ENCODE measurements around the gene CDK5R1. TPM values are rescaled to one million over a fixed set of nuclear protein-coding genes. Genes with fewer than 3 reads are reported as not detected.

CDK5R1 gene
- total RNA-seq, 1 donor from 2014 or later = 7.1 TPM

- Mint-ChIP-seq H3K27ac (no peak overlapping the region), H3K36me3 (ENCODE audit: low read depth) (peaks cover 19% of the 10 kb centered on the region), H3K27me3 (ENCODE audit: insufficient read depth) (peaks cover 3% of the 10 kb centered on the region), H3K4me1 (ENCODE audit: low read depth) (peaks cover 38% of the 10 kb centered on the region), H3K4me3 (peak overlapping the region; percentile 66), H3K9me3 (no peaks in the 10 kb centered on the region)
- intact Hi-C loops (cut with micrococcal nuclease) = loop anchor here (10.0 kb wide), 1 partner anchor 385 kb away; the partner anchor contains the start of gene MYO1D
- no peak for DNase-seq (ENCODE audit: low spot score)
These were observed 2.7 kb downstream of the CDK5R1 start for GRCh38 chr17:32489320-32490100.

- Mint-ChIP-seq H3K4me1 (ENCODE audit: low read depth) (peaks cover 38% of the 10 kb centered on the region), H3K27me3 (ENCODE audit: insufficient read depth) (peaks cover 3% of the 10 kb centered on the region)
- no peak for DNase-seq (ENCODE audit: low spot score)
These were observed 3.3 kb downstream of the CDK5R1 start for GRCh38 chr17:32490101-32490482.

GRCh38 chr17:32491371-32492263 lies 4.8 kb downstream of the CDK5R1 start:
- Mint-ChIP-seq H3K9me3 (no peaks in the 10 kb centered on the region), H3K27ac (peak overlapping the region; percentile 18), H3K4me3 (peak overlapping the region; percentile 26), H3K36me3 (ENCODE audit: low read depth) (peaks cover 19% of the 10 kb centered on the region), H3K4me1 (ENCODE audit: low read depth) (peaks cover 38% of the 10 kb centered on the region), H3K27me3 (ENCODE audit: insufficient read depth) (peaks cover 3% of the 10 kb centered on the region)
- intact Hi-C loops (cut with micrococcal nuclease) = no loop called here
- DNase-seq (ENCODE audit: low spot score) = no peak

More at GRCh38 chr17:32490101-32490482, 3.3 kb downstream of the CDK5R1 start:
- intact Hi-C loops (cut with micrococcal nuclease) = no loop called here
- Mint-ChIP-seq H3K9me3 (no peaks in the 10 kb centered on the region), H3K4me3 (peak overlapping the region; percentile 19), H3K36me3 (ENCODE audit: low read depth) (peaks cover 19% of the 10 kb centered on the region), H3K27ac (no peak overlapping the region)

- no peaks in the 10 kb centered on the region for H3K9me3 Mint-ChIP-seq
- peaks cover 3% of the 10 kb centered on the region for H3K27me3 Mint-ChIP-seq (ENCODE audit: insufficient read depth)
- H3K4me3 Mint-ChIP-seq = peak overlapping the region; percentile 26
These were observed 5.4 kb downstream of the CDK5R1 start for GRCh38 chr17:32492264-32492589.

GRCh38 chr17:32492648-32493289 lies 6.0 kb downstream of the CDK5R1 start:
- H3K4me3 Mint-ChIP-seq = no peak overlapping the region
- H3K4me1 Mint-ChIP-seq (ENCODE audit: low read depth) = peaks cover 34% of the 10 kb centered on the region
- H3K36me3 Mint-ChIP-seq (ENCODE audit: low read depth) = peaks cover 16% of the 10 kb centered on the region
- no peak for DNase-seq (ENCODE audit: low spot score)
- H3K27ac Mint-ChIP-seq = no peak overlapping the region
- peaks cover 3% of the 10 kb centered on the region for H3K27me3 Mint-ChIP-seq (ENCODE audit: insufficient read depth)
- intact Hi-C loops (cut with micrococcal nuclease) = no loop called here
- no peaks in the 10 kb centered on the region for H3K9me3 Mint-ChIP-seq

More at GRCh38 chr17:32492264-32492589, 5.4 kb downstream of the CDK5R1 start:
- intact Hi-C loops (cut with micrococcal nuclease) = no loop called here
- Mint-ChIP-seq H3K27ac (peak overlapping the region; percentile 18), H3K4me1 (ENCODE audit: low read depth) (peaks cover 38% of the 10 kb centered on the region), H3K36me3 (ENCODE audit: low read depth) (peaks cover 19% of the 10 kb centered on the region)
- DNase-seq (ENCODE audit: low spot score) = no peak

GRCh38 chr17:32493571-32493970 lies 6.8 kb downstream of the CDK5R1 start:
- DNase-seq (ENCODE audit: low spot score) = no peak
- no peaks in the 10 kb centered on the region for H3K9me3 Mint-ChIP-seq
- H3K27me3 Mint-ChIP-seq (ENCODE audit: insufficient read depth) = no peaks in the 10 kb centered on the region
- H3K4me1 Mint-ChIP-seq (ENCODE audit: low read depth) = peaks cover 26% of the 10 kb centered on the region
- no peak overlapping the region for H3K27ac Mint-ChIP-seq
- H3K36me3 Mint-ChIP-seq (ENCODE audit: low read depth) = peaks cover 10% of the 10 kb centered on the region
- no peak overlapping the region for H3K4me3 Mint-ChIP-seq
- intact Hi-C loops (cut with micrococcal nuclease) = no loop called here

- H3K4me3 Mint-ChIP-seq = no peak overlapping the region
- no peak for DNase-seq (ENCODE audit: low spot score)
- H3K36me3 Mint-ChIP-seq (ENCODE audit: low read depth) = peaks cover 10% of the 10 kb centered on the region
- intact Hi-C loops (cut with micrococcal nuclease) = no loop called here
- H3K4me1 Mint-ChIP-seq (ENCODE audit: low read depth) = peaks cover 23% of the 10 kb centered on the region
- H3K27me3 Mint-ChIP-seq (ENCODE audit: insufficient read depth) = no peaks in the 10 kb centered on the region
- no peak overlapping the region for H3K27ac Mint-ChIP-seq
- no peaks in the 10 kb centered on the region for H3K9me3 Mint-ChIP-seq
These were observed 7.3 kb downstream of the CDK5R1 start for GRCh38 chr17:32493976-32494513.

GRCh38 chr17:32494621-32495358 lies 8.0 kb downstream of the CDK5R1 start:
- Mint-ChIP-seq H3K9me3 (no peaks in the 10 kb centered on the region), H3K27ac (no peak overlapping the region), H3K36me3 (ENCODE audit: low read depth) (peaks cover 3% of the 10 kb centered on the region), H3K27me3 (ENCODE audit: insufficient read depth) (no peaks in the 10 kb centered on the region), H3K4me3 (no peak overlapping the region), H3K4me1 (ENCODE audit: low read depth) (peaks cover 19% of the 10 kb centered on the region)
- intact Hi-C loops (cut with micrococcal nuclease) = no loop called here
- DNase-seq (ENCODE audit: low spot score) = no peak

- intact Hi-C loops (cut with micrococcal nuclease) = no loop called here
- no peak overlapping the region for H3K27ac Mint-ChIP-seq
- no peaks in the 10 kb centered on the region for H3K9me3 Mint-ChIP-seq
- H3K4me3 Mint-ChIP-seq = no peak overlapping the region
- H3K36me3 Mint-ChIP-seq (ENCODE audit: low read depth) = no peaks in the 10 kb centered on the region
- no peak for DNase-seq (ENCODE audit: low spot score)
- no peaks in the 10 kb centered on the region for H3K27me3 Mint-ChIP-seq (ENCODE audit: insufficient read depth)
- peaks cover 18% of the 10 kb centered on the region for H3K4me1 Mint-ChIP-seq (ENCODE audit: low read depth)
These were observed 8.8 kb downstream of the CDK5R1 start for GRCh38 chr17:32495359-32496231.

GRCh38 chr17:32496395-32497073 lies 9.7 kb downstream of the CDK5R1 start:
- Mint-ChIP-seq H3K9me3 (no peaks in the 10 kb centered on the region), H3K4me1 (ENCODE audit: low read depth) (peaks cover 17% of the 10 kb centered on the region), H3K36me3 (ENCODE audit: low read depth) (no peaks in the 10 kb centered on the region), H3K27me3 (ENCODE audit: insufficient read depth) (no peaks in the 10 kb centered on the region), H3K4me3 (no peak overlapping the region), H3K27ac (no peak overlapping the region)
- intact Hi-C loops (cut with micrococcal nuclease) = no loop called here
- no peak for DNase-seq (ENCODE audit: low spot score)

All from activated T-helper 1 cell treated with anti-CD3 and anti-CD28 coated beads, Interleukin-12 subunit alpha, Interleukin-12 subunit beta, Interleukin-2, Interleukin-4 antibody, amounts not matched to agents 30 ng/mL and 10 ng/mL and 1 ng/mL, durations not matched to agents 14 hours and 24 hours and 36 hours (primary cell).